ENCODE data around the gene RANBP6.

The RANBP6 gene

DNA sequence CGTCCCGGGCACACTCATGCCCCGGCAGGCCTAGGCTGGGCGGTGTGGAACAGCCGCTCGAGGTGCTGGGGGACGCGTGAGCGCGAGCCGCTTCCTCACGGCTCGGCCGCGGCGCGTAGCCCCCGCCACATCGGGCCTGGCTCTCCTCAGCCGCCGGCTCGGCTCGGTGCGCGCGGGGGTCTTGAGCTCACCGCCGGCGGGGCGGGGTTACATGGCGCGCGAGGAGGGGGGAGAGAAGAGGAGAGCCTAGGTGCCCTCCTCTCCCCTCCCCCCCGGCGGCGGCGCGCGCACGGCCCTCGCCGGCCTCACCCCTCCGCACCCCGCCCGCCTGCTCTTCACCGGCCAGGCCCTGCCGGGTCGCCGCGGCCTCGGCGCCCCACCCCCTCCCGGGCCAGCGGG lies 7.7 kb downstream of the RANBP6 start:
- DNase-seq (ENCODE audit: low read depth in 1 of 2, low spot score in 1 of 2): peak; percentile 55 to 64

DNA sequence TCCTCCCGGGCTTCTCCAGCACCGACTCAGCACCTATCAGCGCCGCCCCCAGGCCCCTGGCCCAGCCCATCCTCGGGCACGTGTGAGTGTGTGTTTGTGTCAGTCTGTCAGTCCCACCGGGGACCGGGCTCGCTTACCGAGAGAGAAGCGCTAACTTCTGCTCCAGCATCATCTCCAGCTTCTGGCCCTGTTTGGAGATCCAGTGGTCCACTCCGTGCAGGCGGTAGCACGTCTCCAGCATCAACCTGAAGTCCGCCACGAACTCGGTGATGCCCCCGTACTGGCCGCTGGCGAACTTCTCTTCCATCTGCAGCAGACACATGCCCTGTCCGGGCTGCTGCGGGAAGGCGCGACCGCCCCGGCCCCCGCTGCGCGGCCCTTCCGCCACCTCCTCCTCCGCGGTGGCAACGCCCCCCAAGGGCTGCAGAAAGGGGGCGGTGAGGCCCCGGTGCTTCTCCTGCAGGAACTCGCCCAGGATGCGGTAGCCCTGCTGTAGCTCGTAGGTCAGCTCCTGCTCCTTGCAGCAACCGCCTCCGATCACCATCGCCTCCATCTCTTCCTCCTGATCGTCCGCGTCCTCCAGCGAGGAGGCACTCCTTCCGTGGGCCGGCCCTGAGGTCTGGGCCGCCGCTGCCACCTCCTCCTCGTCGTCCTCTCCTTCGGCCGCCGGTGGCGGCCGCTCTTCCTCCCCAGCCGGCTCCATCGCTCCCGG lies 8.2 kb downstream of the RANBP6 start:
- DNase-seq (ENCODE audit: low read depth in 1 of 2, low spot score in 1 of 2): peak; percentile 88 to 92

DNA sequence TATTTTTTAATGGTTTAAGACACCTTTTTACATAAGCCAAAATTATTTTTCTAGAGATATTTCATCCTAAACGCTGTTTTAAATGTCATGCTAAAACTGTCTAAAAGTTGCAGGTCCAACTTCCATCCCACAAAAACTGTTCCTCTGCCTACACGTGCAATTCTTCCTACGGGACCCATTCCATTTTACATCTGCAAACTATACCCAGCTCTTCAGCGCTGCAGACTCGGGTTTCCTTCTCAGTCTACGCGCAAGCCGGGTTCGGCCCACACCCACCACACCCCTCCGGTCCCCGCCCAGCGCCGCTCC lies 8.7 kb downstream of the RANBP6 start:
- DNase-seq (ENCODE audit: low read depth in 1 of 2, low spot score in 1 of 2): no peak

DNA sequence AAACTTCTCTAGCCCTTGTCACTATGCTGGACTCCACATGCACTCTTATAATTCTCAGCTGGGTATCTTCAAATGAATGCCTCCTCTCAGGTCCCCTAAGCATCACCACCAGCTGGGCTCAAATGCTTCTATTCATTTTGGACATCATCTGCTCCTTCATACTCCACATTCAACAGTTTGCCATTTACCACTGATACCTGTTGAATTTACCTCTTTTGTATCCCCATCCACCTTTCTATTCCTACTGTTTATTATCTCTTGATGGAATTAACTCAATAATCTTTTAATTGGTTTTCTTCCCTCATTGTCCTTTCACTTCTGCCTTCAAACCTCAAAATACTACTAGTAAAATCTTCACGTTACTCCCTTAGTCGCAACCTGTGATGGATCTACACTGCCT lies 14.5 kb downstream of the RANBP6 start:
- no peak for DNase-seq (ENCODE audit: low read depth in 1 of 2, low spot score in 1 of 2)

DNA sequence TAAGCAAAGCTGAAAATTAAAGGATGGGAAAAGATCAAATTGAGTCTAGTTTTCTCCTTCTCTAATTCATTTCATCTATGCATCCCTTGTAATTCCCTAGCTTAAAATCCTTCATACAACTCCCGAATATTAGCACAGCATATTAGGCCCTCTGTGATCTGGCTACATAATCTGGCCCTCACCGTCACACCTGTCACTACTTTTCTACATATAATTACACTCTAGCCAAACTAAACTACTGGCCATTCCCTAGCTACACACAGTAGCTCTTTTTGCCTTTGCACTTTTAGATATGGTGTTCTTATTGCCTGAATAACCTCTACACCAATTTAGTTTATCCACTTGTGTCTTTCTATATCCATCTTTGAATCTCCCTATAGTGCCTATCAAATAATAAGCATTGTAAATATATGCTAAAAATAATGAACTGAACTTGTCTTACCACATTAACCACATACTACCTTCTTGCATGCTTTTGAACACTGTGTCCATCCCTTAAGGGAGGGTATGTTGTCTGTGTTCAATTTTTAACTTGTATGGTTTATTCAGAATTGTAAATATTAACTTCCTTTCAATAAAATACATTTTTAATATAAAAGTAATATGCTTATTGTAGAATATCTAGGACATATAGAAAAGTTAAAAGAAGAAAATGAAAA lies 15.9 kb downstream of the RANBP6 start:
- DNase-seq (ENCODE audit: low read depth in 1 of 2, low spot score in 1 of 2): no peak

DNA sequence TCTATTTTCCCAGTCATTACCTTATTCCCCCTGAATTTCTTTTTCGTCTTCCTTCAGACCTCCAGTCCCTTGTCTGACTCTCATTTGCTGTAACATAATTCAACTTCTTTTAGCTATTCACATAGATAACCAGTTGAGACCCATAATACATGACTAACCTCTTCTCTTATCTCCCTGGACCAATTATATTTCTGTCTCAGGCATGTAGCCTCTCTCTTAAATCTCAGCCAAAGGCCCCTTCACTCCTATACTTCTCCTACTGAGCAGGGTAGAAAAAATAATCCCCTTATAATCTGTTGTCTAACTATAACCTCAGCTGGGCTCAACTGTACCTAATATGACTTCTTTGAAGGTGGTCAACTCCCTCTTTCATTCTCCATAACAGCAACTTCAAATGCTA lies 20.9 kb downstream of the RANBP6 start:
- DNase-seq (ENCODE audit: low read depth in 1 of 2, low spot score in 1 of 2): no peak

DNA sequence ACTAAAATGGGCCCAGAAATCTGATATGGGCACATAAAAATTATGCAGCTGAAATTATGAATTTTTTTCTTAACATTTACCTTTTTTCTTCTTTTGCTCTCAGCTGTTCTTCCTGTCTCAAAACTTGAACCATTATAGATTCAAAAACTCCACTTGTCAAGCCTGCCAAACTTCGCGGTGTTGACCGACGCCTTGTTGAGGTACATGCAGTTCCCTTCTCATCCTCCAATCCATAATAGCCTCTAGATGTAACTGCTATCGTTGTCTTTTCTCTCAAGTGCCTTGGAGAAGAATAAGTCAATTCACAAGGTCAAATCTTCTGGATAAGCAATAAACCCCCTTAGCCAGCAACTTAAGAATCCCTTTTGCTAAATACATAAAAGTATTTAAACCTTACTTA lies 27.2 kb downstream of the RANBP6 start:
- no peak for DNase-seq (ENCODE audit: low read depth in 1 of 2, low spot score in 1 of 2)

DNA sequence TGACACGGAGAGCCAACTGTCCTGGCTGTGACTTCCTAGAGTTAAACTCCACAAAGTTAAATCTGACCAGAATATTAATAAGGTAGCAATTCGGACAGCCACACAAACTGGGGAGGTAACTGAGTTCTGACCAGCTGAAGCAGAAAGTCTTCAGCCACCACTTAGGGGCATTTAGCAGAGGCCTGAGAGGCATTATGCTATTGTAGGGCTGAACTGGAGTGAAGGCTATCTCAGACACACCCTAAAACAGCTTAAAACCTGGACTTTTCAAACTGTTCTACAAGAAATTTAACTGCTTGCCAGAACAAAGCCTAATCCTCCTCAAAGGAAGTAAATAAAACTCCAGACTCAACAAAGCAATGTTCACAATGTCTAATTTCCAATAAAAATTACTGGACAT lies 32.4 kb downstream of the RANBP6 start:
- no peak for DNase-seq (ENCODE audit: low read depth in 1 of 2, low spot score in 1 of 2)

DNA sequence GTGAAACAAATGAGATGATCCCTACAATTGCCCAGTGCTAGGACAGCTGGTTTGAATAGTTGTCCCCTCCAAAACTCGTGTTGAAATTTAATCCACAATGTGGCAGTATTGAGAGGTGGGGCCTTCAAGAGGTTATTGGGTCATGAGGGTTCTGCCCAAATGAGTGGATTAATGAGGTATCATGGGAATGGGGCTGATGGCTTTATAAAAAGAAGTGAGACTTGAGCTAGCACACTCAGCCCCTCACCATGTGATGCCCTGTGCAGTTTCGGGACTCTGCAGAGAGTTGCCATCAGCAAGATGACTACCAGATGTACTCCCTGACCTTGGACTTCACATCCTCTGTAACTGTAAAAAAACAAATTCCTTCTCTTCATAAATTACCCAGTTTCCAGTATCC lies 33.1 kb downstream of the RANBP6 start:
- no peak for DNase-seq (ENCODE audit: low read depth in 1 of 2, low spot score in 1 of 2)

DNA sequence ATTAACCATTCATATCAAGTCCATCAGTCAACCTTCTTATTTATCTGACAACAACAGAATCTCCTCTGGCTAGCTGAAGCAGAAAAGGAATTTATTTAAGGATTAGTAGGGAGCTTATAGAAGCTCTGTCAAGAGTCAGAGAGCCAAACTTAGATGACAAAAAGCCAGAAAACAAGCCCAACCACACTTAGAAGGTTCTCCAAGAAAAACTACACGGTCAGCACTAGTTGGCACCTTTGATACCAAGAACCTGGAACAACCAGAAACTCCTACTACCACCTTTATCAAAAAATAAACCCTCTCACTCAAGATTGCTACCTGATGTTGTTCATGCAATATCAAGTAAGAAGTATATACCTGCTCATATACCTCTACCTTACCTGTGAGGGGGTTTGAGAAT lies 36.9 kb downstream of the RANBP6 start:
- DNase-seq (ENCODE audit: low read depth in 1 of 2, low spot score in 1 of 2): no peak

DNA sequence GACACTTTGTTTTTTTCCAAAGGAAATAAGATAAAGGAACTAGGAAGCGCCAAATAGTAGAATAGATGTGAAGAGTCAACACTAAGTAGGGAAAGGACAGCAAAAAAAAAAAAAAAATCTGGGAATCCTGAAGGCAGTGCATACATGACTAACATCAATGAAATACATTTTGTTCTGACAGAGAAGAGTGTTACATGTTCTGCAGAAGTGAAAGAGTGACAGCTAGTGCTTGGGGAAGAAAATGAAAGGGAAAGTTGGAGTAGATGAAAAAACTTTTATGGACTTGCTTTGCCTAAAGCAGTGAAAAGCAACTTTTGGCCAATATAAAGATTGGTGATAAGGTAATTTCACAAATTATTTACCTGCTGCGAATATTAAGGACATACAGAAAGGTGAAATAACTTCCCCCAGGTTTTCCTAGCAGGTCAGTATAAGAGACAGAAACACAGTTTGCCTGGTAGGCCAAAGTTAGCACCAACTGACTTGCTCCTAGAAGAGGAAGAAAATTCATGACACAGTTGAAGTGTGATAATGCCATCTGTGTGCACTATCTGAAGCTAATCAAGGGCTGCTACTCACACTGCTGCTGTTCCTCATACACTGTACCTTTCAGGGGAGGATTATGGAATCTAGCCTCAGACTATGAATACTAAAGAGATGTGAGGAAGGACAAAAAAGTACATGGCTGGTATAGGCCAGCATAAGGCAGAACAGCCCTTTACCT lies 38.6 kb downstream of the RANBP6 start:
- no peak for DNase-seq (ENCODE audit: low read depth in 1 of 2, low spot score in 1 of 2)

DNA sequence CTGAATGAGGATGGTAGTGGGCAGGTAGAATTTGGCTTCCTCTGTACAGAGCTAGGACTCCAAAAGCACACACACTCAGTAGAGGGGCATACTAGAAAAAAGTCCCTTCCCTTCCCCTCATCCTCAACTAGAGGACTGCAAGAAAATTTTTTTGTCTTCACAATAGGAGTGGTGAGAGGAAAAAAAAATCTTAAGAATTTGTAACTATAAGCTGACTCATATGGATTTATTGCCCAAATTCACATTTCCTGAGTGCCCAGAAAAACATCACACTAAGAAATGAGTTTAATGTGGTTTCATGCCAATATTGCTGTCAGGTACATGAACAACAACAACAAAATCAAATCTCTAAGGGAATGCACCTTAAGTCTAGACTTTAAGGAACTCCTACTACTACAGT lies 43.7 kb downstream of the RANBP6 start:
- no peak for DNase-seq (ENCODE audit: low read depth in 1 of 2, low spot score in 1 of 2)
